Activated CD4-positive, alpha-beta T cell treated with anti-CD3 and anti-CD28 coated beads, Interleukin-2, amount 50 U/mL, for 16 hours (primary cell): ENCODE measurements around the gene USP17L29.
"Not testable (repeated sequence)": the region's sequence is repeated elsewhere in the genome, so short reads cannot be mapped to it uniquely, and the experiment has no call there.

Experiments
- DNase-seq: peaks from one replicate; pipeline ENCODE4 v3.0.0-alpha.2; 2020

Gene USP17L29, protein sequence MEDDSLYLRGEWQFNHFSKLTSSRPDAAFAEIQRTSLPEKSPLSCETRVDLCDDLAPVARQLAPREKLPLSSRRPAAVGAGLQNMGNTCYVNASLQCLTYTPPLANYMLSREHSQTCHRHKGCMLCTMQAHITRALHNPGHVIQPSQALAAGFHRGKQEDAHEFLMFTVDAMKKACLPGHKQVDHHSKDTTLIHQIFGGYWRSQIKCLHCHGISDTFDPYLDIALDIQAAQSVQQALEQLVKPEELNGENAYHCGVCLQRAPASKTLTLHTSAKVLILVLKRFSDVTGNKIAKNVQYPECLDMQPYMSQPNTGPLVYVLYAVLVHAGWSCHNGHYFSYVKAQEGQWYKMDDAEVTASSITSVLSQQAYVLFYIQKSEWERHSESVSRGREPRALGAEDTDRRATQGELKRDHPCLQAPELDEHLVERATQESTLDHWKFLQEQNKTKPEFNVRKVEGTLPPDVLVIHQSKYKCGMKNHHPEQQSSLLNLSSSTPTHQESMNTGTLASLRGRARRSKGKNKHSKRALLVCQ

DNA sequence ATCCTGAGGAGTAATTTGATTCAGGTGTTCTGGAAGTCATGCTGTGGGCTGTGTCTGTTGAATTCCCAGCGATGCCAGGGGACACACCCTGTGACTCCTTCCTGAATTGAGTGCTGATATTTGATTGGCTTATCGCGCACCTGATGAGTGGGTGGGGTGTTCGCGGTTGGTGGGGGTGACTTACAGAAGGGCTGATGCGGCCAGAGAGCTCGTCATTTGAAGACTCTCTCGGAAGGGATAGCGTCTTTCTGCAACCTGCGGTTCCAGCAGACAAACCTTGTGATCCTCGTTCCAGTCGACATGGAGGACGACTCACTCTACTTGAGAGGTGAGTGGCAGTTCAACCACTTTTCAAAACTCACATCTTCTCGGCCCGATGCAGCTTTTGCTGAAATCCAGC lies at the start of gene USP17L29:
Gene USP17L29, plus strand, starts transcription at position 301 of the 400 bp plus-strand sequence. Its CDS starts 0 bp downstream, at position 301.
- not testable (repeated sequence) for DNase-seq

DNA sequence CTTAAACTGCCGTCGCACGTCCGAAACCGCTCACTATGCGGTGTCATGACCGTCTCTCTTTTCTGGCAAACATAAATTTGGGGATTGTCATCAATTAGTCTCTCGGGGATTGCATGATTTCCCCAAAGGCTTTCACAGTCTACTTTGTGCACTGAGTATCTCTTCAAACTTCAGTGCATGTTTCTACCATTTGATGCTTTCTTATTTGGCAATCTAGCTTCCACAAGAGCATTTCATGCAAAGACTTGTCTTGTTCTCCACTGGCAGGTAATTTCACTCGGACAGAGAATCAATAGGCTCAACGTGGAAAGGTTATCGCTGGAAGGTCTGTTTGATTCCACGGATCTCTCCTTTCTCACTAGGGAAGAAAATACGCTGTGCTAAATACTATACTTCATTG lies 29.2 kb upstream of the USP17L29 start:
- peak; percentile 0 for DNase-seq

DNA sequence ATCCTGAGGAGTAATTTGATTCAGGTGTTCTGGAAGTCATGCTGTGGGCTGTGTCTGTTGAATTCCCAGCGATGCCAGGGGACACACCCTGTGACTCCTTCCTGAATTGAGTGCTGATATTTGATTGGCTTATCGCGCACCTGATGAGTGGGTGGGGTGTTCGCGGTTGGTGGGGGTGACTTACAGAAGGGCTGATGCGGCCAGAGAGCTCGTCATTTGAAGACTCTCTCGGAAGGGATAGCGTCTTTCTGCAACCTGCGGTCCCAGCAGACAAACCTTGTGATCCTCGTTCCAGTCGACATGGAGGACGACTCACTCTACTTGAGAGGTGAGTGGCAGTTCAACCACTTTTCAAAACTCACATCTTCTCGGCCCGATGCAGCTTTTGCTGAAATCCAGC lies 28.6 kb upstream of the USP17L29 start, which contains the start of gene USP17L24:
Gene USP17L24, plus strand, starts transcription at position 301 of the 400 bp plus-strand sequence. Its CDS starts 0 bp downstream, at position 301.
- not testable (repeated sequence) for DNase-seq

DNA sequence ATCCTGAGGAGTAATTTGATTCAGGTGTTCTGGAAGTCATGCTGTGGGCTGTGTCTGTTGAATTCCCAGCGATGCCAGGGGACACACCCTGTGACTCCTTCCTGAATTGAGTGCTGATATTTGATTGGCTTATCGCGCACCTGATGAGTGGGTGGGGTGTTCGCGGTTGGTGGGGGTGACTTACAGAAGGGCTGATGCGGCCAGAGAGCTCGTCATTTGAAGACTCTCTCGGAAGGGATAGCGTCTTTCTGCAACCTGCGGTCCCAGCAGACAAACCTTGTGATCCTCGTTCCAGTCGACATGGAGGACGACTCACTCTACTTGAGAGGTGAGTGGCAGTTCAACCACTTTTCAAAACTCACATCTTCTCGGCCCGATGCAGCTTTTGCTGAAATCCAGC lies 23.8 kb upstream of the USP17L29 start, which contains the start of gene USP17L25:
Gene USP17L25, plus strand, starts transcription at position 301 of the 400 bp plus-strand sequence. Its CDS starts 0 bp downstream, at position 301.
- DNase-seq: not testable (repeated sequence)

DNA sequence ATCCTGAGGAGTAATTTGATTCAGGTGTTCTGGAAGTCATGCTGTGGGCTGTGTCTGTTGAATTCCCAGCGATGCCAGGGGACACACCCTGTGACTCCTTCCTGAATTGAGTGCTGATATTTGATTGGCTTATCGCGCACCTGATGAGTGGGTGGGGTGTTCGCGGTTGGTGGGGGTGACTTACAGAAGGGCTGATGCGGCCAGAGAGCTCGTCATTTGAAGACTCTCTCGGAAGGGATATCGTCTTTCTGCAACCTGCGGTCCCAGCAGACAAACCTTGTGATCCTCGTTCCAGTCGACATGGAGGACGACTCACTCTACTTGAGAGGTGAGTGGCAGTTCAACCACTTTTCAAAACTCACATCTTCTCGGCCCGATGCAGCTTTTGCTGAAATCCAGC lies 19.1 kb upstream of the USP17L29 start, which contains the start of gene USP17L26:
Gene USP17L26, plus strand, starts transcription at position 301 of the 400 bp plus-strand sequence. Its CDS starts 0 bp downstream, at position 301.
- not testable (repeated sequence) for DNase-seq

DNA sequence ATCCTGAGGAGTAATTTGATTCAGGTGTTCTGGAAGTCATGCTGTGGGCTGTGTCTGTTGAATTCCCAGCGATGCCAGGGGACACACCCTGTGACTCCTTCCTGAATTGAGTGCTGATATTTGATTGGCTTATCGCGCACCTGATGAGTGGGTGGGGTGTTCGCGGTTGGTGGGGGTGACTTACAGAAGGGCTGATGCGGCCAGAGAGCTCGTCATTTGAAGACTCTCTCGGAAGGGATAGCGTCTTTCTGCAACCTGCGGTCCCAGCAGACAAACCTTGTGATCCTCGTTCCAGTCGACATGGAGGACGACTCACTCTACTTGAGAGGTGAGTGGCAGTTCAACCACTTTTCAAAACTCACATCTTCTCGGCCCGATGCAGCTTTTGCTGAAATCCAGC lies 14.3 kb upstream of the USP17L29 start, which contains the start of gene USP17L5:
Gene USP17L5, plus strand, starts transcription at position 301 of the 400 bp plus-strand sequence. Its CDS starts 0 bp downstream, at position 301.
- not testable (repeated sequence) for DNase-seq

DNA sequence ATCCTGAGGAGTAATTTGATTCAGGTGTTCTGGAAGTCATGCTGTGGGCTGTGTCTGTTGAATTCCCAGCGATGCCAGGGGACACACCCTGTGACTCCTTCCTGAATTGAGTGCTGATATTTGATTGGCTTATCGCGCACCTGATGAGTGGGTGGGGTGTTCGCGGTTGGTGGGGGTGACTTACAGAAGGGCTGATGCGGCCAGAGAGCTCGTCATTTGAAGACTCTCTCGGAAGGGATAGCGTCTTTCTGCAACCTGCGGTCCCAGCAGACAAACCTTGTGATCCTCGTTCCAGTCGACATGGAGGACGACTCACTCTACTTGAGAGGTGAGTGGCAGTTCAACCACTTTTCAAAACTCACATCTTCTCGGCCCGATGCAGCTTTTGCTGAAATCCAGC lies 9.6 kb upstream of the USP17L29 start, which contains the start of gene USP17L27:
Gene USP17L27, plus strand, starts transcription at position 301 of the 400 bp plus-strand sequence. Its CDS starts 0 bp downstream, at position 301.
- not testable (repeated sequence) for DNase-seq

DNA sequence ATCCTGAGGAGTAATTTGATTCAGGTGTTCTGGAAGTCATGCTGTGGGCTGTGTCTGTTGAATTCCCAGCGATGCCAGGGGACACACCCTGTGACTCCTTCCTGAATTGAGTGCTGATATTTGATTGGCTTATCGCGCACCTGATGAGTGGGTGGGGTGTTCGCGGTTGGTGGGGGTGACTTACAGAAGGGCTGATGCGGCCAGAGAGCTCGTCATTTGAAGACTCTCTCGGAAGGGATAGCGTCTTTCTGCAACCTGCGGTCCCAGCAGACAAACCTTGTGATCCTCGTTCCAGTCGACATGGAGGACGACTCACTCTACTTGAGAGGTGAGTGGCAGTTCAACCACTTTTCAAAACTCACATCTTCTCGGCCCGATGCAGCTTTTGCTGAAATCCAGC lies 4.8 kb upstream of the USP17L29 start, which contains the start of gene USP17L28:
Gene USP17L28, plus strand, starts transcription at position 301 of the 400 bp plus-strand sequence. Its CDS starts 0 bp downstream, at position 301.
- not testable (repeated sequence) for DNase-seq

DNA sequence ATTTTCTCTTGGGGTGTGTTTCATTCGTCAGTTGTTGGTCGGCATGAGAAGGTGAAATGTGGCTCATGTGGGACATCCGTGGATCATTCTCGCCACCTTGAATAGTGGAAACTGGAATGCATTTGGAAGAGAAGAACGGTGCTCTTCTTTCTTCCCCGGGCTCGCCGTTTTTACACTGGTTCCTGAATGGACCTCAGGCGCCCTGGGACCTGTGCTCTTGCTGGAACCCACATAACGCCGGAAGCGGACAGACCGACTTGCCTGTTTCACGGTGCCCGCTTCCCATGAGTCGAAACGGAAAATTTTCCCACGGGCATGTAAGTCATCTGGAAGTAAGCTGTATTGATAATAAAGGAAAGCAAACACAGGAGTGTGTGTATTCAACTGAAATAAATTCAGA lies 2.6 kb upstream of the USP17L29 start:
- not testable (repeated sequence) for DNase-seq

DNA sequence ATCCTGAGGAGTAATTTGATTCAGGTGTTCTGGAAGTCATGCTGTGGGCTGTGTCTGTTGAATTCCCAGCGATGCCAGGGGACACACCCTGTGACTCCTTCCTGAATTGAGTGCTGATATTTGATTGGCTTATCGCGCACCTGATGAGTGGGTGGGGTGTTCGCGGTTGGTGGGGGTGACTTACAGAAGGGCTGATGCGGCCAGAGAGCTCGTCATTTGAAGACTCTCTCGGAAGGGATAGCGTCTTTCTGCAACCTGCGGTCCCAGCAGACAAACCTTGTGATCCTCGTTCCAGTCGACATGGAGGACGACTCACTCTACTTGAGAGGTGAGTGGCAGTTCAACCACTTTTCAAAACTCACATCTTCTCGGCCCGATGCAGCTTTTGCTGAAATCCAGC lies 9.4 kb downstream of the USP17L29 start, which contains the start of gene USP17L30:
Gene USP17L30, plus strand, starts transcription at position 301 of the 400 bp plus-strand sequence. Its CDS starts 0 bp downstream, at position 301.
- DNase-seq: not testable (repeated sequence)

DNA sequence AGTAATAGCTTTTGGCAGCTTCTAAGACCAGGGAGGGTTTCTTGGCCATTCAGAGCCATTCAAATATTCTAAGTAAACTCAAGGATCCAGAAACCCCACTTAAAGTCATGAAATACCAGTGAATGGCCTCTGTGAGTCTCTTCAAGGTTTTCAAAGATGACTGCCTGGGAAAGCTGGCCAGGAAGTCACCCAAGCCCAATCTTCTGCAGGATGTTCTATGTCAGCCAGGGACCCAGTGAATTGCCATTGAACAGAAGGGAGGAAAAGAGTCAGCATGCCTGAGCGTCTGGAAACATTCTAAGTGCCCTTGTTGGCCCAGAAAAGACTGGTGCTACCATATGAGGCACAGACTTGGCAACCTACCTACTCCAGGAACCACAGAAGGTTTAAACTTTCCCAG lies 26.4 kb downstream of the USP17L29 start:
- DNase-seq: not testable (repeated sequence)

DNA sequence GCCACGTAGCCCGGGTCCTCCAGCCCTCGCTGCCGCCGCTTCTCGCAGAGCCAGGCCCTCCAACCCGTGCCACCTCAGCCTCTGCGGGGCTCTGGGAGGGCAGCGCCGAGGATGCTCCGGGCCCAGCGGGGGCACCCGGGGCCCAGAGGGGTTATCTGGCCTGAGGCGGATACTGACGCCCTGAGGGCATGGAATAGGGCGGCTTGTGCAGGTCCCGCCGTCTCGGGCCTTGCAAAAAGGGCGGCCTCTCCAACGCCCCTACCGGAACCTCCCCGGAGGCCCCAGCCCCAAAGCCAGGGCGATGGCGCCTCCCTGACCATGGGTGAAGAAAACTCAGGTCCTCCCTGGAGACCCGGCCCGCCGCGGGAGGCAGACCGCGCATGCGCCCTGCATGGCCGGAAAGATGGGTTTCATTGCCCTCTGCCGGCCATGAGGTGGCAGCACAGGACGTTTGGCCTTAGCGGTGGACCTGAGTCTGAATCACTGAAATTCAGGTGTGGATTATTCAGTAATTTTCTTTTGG lies 27.6 kb downstream of the USP17L29 start:
- peak; percentile 69 for DNase-seq

DNA sequence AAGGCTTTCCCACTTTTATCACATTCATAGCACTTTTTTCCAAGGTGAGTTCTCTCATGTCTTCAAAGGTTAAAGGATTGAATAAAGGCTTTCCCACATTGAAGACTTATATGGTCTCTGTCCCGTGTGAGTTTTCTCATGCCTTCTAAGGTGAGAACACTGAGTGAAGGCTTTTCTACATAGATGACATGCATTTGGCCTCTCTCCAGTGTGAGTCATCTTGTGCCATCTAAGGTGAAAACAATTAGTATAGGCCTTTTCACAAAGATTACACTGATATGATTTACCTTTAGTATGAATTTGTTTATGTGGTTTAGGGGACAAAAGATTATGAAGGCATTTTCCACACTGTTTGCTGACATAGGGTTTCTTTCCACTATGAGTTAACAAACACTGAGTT lies 30.7 kb downstream of the USP17L29 start:
- peak; percentile 0 for DNase-seq

DNA sequence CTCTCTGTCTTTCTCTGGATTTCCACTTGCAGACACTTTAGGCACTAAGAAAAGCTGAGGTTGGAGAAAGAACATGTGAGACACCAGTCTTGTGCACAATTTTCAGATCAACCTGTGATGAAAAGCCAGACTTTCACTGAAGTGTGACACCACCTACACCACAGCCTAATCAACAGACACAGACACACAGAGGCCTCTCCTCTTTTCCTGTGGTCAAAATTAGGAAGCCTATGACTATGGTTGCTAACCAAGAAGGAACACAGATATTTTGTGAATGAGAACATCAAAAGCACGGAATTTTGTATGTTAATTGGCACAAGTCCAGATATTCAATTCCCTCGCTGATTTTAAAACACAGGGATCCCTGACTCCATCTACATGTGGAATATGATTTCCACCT lies 35.6 kb downstream of the USP17L29 start:
- not testable (repeated sequence) for DNase-seq
